ENCODE measurements around the gene PRPF40B. TPM values are rescaled to one million over a fixed set of nuclear protein-coding genes. Genes with fewer than 3 reads are reported as not detected.

The PRPF40B gene
- total and polyA plus RNA-seq, 9 of the 15 experiments (the other 6 are each of a cell fraction or from before 2014, with no cell fraction given) = 0.55 to 10.6 (median 4.8) TPM

DNA sequence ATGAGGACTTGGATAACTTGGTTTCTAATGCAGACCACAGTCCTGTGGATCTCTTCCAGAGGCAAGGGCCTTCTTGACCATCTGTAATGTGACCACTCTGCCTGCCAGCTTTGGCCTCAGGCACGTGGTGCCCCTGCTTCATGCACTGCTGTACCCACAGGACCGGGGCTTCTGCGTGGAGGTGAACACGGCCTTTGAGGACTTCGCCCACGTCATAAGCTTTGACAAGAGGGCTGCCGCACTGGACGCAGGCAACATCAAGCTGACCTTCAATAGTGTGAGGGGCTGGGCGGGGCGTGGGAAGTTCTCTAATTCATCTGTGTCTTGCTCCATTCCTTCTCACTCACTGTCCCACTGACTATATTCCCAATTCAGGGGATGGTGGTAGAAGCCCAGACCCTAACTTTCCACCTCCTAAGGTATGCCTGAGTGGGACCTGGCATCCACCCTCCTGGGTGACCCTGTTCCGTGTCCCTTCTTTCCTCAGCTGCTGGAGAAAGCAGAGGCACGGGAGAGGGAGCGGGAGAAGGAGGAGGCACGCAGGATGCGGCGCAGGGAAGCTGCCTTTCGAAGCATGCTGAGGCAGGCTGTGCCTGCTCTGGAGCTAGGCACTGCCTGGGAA, 18.5 kb downstream of the PRPF40B start:
- Histone ChIP-seq H3K79me2 (ENCODE audit: control insufficient read depth, insufficient read depth, low read length) (no peaks in the 10 kb centered on the region), H3K9ac (ENCODE audit: insufficient read depth in 1 of 2, low read depth in 2 of 2, low read length in 2 of 2) (peak overlapping the region in 1 of 2 experiments; percentile 69; a peak in 2 of 4 replicates), H3K4me1 (replicated peaks in 1 of 2; ENCODE audit: control insufficient read depth in 2 of 2, insufficient read depth in 2 of 2, low read length in 2 of 2) (peaks cover 3 to 14% of the 10 kb centered on the region in 2 experiments; a peak in 3 of 5 replicates), H3K27me3 (ENCODE audit: control insufficient read depth in 2 of 2, insufficient read depth in 2 of 2, low read length in 2 of 2) (no peaks in the 10 kb centered on the region), H3K4me2 (ENCODE audit: insufficient read depth, low read length) (no peak overlapping the region), H4K20me1 (replicated peaks; ENCODE audit: control insufficient read depth, insufficient read depth, low read length) (no peaks in the 10 kb centered on the region), H3K36me3 (ENCODE audit: control insufficient read depth, insufficient read depth, low read length) (peaks cover 13% of the 10 kb centered on the region; the same call in 2 of the 3 replicates), H2AFZ (ENCODE audit: low read depth, low read length) (no peak overlapping the region), H3K27ac (ENCODE audit: extremely low read depth, low read depth, low read length) (no peak overlapping the region), H3K9me1 (ENCODE audit: control insufficient read depth, insufficient read depth, low read length) (no peaks in the 10 kb centered on the region), H3K9me3 (replicated peaks; ENCODE audit: control insufficient read depth, insufficient read depth, low read depth, low read length) (no peaks in the 10 kb centered on the region), H3K4me3 (no peak overlapping the region)
- WGBS (ENCODE audit: insufficient coverage, low coverage, missing lambda C conversion rate) = 73% methylated on average over 8 of the region's 17 CpGs
- intact Hi-C loops (cut with micrococcal nuclease) = loop anchor here (5.0 kb wide), 1 partner anchor 195 kb away; no protein-coding TSS in a partner anchor
- ChIA-PET CTCF (ENCODE audit: low intra/inter-chr PET ratio) (interaction anchor here (0.9 to 1.8 kb wide), 2 partner anchors 66 kb away, joined by 3 to 6 read pairs; no protein-coding TSS in a partner anchor), POLR2A (interaction anchor here (0.5 to 0.9 kb wide), 6 partner anchors 13 to 433 kb away, joined by 3 to 4 read pairs (median 3); partner anchors contain the start of gene TMBIM6)
- DNase-seq (ENCODE audit: extremely low read depth in 1 of 4, low spot score in 3 of 4) (no peak), FAIRE-seq (no peak), ATAC-seq (no peak)
- in situ Hi-C loops (cut with MboI) = loop anchor here (5.0 kb wide), 2 partner anchors 65 to 195 kb away; partner anchors contain the start of gene FMNL3
- no TSS peak for BruUV-seq (replicated peaks)
- TF ChIP-seq SRF (CRISPR knock-in tag; IDR thresholded peaks at IDR 0.05) (no peak), POLR2G (IDR thresholded peaks at IDR 0.05; ENCODE audit: low read depth, low read length) (0 out of 2 replicates have a peak, but pooled peaks have one; percentile 20), POLR2AphosphoS2 (IDR thresholded peaks at IDR 0.05; ENCODE audit: low read length) (peak; percentile 64; the same call in 1 of the 2 replicates)

All from K562 (cell line).